Measurements from ENCODE around the gene MERTK. TPM values are rescaled to one million over a fixed set of nuclear protein-coding genes. Genes with fewer than 3 reads are reported as not detected.

The MERTK gene
- total RNA-seq, 4 donors from 2014 or later = 32.4 to 102 (median 75.1) TPM

GRCh38 chr2:111994042-111994441 lies 95.6 kb downstream of the MERTK start:
- TF ChIP-seq CTCF (IDR thresholded peaks at IDR 0.05; ENCODE audit: low read depth) = no peak

GRCh38 chr2:111995148-111995547 lies 96.7 kb downstream of the MERTK start:
- TF ChIP-seq CTCF (IDR thresholded peaks at IDR 0.05; ENCODE audit: low read depth) = no peak

- TF ChIP-seq CTCF (IDR thresholded peaks at IDR 0.05; ENCODE audit: low read depth) = no peak
Measured at GRCh38 chr2:111999809-112000208, 101.4 kb downstream of the MERTK start.

GRCh38 chr2:112000399-112001135 lies 102.2 kb downstream of the MERTK start:
- TF ChIP-seq CTCF (IDR thresholded peaks at IDR 0.05; ENCODE audit: low read depth) = no peak

- no peak for TF ChIP-seq CTCF (IDR thresholded peaks at IDR 0.05; ENCODE audit: low read depth)
Measured at GRCh38 chr2:112001136-112001715, 102.8 kb downstream of the MERTK start.

- TF ChIP-seq CTCF (IDR thresholded peaks at IDR 0.05; ENCODE audit: low read depth) = no peak
Measured at GRCh38 chr2:112001942-112002341, 103.5 kb downstream of the MERTK start.

- TF ChIP-seq CTCF (IDR thresholded peaks at IDR 0.05; ENCODE audit: low read depth) = no peak
Measured at GRCh38 chr2:112003576-112004252, 105.3 kb downstream of the MERTK start.

All from subcutaneous adipose tissue (tissue), 4 donors.